Breast epithelium (tissue), 3 donors: ENCODE measurements around the gene VIM.

Experiments
- POLR2A ChIP-seq: fragments of 450-650 bp; IDR thresholded peaks from one replicate; pipeline ENCODE4 v1.6.1; 2016; ENCODE audit warnings: antibody characterized with exemption, mild to moderate bottlenecking, moderate library complexity
- TF ChIP-seq, protein P1 (sequence below), 3 donors: fragments of 450-650 bp; IDR thresholded peaks; one replicate each; pipeline ENCODE4 v1.5.1; 2016 to 2017; ENCODE audit warnings: antibody characterized with exemption in 3 of 3, mild to moderate bottlenecking in 3 of 3, moderate library complexity in 3 of 3

GRCh38 chr10:17235136-17235535, 7.1 kb downstream of the VIM start:
- TF ChIP-seq POLR2A: no peak
- TF ChIP-seq, protein P1, sequence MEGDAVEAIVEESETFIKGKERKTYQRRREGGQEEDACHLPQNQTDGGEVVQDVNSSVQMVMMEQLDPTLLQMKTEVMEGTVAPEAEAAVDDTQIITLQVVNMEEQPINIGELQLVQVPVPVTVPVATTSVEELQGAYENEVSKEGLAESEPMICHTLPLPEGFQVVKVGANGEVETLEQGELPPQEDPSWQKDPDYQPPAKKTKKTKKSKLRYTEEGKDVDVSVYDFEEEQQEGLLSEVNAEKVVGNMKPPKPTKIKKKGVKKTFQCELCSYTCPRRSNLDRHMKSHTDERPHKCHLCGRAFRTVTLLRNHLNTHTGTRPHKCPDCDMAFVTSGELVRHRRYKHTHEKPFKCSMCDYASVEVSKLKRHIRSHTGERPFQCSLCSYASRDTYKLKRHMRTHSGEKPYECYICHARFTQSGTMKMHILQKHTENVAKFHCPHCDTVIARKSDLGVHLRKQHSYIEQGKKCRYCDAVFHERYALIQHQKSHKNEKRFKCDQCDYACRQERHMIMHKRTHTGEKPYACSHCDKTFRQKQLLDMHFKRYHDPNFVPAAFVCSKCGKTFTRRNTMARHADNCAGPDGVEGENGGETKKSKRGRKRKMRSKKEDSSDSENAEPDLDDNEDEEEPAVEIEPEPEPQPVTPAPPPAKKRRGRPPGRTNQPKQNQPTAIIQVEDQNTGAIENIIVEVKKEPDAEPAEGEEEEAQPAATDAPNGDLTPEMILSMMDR (IDR thresholded peaks at IDR 0.05): no peak
